ENCODE data around the gene CNOT1.
"Not testable (repeated sequence)": the region's sequence is repeated elsewhere in the genome, so short reads cannot be mapped to it uniquely, and the experiment has no call there.

Gene CNOT1

DNA sequence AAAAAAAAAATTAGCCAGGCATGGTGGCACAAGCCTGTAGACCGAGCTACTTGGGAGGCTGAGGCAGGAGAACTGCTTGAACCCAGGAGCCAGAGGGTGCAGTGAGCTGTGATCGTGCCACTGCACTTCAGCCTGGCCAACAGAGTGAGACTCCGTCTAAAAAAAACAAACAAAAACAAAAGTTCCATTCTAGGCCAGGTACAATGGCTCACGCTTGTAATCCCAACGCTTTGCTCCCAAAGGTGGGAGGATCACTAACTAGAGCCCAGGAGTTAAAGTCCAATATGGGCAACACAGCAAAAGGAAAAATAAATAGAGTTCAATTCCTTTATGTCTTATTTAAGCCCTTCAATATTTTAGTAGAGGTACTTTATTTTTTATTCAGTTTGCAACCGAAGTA is 47.5 kb downstream of the CNOT1 start:
- DNase-seq (ENCODE audit: low read depth): no peak

GRCh38 chr16:58579587-58579986 is 50.0 kb downstream of the CNOT1 start:
- no peak for DNase-seq (ENCODE audit: low read depth)

DNA sequence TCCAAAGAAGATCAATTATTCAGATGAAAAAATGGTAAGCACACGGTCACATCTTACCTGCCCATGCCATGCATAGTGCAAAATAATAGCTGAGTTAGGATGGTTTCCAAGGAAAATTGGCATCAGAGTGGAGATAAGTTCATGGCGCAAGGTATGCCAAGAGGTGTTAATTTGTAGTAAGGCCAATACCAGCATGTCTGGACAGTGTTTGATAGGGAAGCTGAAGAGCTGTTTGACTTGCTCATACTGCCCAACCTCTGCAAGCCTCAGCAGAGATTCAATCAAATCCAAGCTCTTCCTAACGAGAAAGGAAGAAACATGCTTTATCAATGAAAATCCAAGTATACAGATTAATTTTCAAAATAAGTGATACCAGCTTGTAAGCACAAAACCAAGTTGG is 51.0 kb downstream of the CNOT1 start:
- DNase-seq (ENCODE audit: low read depth): no peak

GRCh38 chr16:58577141-58577540 is 52.5 kb downstream of the CNOT1 start:
- DNase-seq (ENCODE audit: low read depth): no peak

DNA sequence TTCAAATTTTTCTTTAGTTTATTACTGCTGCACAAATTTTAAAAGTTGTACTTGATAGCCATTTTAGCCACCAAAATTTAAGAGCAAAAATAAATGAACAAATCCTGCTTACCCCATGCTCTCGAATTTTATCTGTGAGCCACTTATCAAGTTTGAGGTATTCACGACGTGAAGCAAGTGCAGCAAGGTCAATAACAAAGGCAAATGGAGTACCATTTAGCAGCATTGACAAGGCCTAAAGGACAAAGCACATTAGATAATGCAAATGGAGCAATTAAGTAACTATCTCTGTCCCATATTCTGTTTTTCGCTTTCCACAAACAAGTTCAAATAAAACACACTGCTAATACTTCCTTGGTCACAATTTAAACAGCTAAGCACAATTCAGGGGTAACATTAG is 54.7 kb downstream of the CNOT1 start:
- DNase-seq (ENCODE audit: low read depth): no peak

DNA sequence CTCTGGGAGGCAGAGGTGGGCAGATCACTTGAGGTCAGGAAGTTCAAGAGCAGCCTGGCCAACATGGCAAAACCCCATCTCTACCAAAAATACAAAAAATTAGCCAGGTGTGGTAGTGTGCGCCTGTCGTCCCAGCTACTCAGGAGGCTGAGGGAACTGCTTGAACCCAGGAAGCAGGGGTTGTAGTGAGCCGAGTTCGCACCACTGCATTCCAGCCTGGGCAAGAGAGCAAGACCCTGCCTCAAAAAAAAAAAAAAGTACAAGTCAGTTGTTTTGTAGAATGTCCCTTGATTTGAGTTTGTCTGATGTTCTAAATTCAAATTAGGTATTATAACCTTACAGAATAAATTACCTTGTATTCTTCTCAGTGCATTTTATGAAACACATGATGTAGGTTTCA is 63.9 kb downstream of the CNOT1 start:
- DNase-seq (ENCODE audit: low read depth): not testable (repeated sequence)

DNA sequence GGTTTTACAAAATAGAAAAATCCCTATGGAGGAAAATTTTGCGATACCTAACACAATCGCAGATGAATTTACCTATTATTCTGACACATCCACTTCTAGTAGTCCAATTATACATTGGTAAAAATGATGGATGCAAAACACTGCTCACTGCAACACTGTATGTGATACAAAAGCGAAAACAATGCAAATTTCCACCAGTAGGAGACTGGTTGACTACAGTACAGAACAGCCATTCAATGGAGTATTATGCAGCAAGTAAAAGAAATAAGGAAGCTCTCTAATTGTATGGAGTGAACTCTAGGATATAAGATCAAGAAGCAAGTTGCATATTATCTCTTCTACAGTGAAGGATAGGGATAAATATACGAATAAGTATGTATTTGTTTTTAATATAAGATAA is 65.9 kb downstream of the CNOT1 start:
- no peak for DNase-seq (ENCODE audit: low read depth)

DNA sequence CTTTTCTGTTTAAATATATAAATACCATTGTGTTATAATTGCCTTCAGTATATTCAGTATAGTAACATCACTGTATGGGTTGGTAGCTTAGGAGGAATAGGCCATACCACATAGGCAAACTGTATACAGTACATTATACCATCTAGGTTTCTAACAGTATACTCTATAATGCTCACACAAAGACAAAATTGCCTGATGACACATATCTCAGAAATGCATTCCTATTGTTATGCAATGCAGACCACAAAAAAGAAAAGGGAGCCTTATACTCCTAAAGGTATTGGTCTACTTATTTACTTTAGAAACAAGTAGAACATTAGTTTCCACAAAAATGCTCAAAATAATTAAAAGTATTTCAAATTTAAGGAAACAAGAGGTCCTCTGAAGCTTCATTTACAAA is 66.4 kb downstream of the CNOT1 start:
- no peak for DNase-seq (ENCODE audit: low read depth)

GRCh38 chr16:58556678-58557077 is 72.9 kb downstream of the CNOT1 start:
- DNase-seq (ENCODE audit: low read depth): no peak

- DNase-seq (ENCODE audit: low read depth): no peak
Measured at GRCh38 chr16:58551496-58551895, 78.1 kb downstream of the CNOT1 start.

- no peak for DNase-seq (ENCODE audit: low read depth)
Measured at GRCh38 chr16:58548378-58548777, 81.2 kb downstream of the CNOT1 start.

- DNase-seq (ENCODE audit: low read depth): no peak
Measured at GRCh38 chr16:58543685-58544084, 85.9 kb downstream of the CNOT1 start.

GRCh38 chr16:58542291-58542690 is 87.3 kb downstream of the CNOT1 start:
- no peak for DNase-seq (ENCODE audit: low read depth)

DNA sequence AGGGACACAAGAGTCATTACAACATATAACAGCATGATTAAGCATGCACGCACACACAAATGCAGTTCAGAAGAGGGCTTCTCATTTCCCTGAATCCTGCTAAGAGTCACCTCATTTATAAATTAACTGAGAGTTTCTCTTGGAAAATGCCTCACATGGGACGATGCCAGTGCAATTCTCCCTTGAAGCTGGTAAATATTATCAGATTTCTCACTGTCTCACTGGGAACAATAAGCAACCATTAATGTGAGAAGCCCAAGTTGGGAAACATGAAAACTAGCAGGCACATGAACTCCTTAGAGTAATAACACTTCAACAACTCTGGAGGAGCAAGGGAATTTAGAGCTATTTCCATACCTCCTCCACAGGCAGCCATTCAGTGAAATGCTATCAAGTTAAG is 87.9 kb downstream of the CNOT1 start:
- DNase-seq (ENCODE audit: low read depth): no peak

- no peak for DNase-seq (ENCODE audit: low read depth)
Measured at GRCh38 chr16:58537124-58537906, 92.3 kb downstream of the CNOT1 start.

- no peak for DNase-seq (ENCODE audit: low read depth)
Measured at GRCh38 chr16:58536278-58536677, 93.3 kb downstream of the CNOT1 start.

- DNase-seq (ENCODE audit: low read depth): no peak
Measured at GRCh38 chr16:58535100-58535499, 94.5 kb downstream of the CNOT1 start.

DNA sequence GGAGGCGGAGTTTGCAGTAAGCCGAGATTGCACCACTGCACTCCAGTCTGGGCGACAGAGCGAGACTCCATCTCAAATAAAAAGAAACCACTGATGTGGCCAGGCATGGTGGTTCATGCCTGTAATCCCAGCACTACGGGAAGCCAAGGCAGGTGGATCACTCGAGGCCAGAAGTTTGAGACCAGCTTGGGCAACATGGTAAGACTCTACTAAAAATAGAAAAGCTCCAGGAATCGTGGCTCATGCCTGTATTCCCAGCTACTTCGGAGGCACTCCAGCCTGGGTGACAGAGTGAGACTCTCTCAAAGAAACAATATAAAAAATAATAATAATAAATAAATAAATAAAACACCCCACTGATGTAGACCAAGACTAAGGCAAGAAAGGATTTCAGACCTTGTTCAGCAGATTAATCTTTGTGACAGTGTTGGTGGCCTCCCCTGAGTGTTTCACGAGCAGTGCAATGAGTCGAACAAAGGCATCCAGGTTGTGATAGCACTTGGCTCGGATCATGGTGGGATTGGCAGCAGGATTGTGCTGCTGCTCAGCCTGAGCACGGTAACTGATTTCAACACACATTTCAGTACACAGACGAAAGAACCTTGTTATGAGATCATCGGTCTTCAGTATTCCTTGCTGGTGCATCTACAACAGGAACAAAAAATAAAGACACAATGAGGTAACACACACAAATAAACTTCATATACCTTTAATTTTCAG is 95.7 kb downstream of the CNOT1 start:
- DNase-seq (ENCODE audit: low read depth): no peak

DNA sequence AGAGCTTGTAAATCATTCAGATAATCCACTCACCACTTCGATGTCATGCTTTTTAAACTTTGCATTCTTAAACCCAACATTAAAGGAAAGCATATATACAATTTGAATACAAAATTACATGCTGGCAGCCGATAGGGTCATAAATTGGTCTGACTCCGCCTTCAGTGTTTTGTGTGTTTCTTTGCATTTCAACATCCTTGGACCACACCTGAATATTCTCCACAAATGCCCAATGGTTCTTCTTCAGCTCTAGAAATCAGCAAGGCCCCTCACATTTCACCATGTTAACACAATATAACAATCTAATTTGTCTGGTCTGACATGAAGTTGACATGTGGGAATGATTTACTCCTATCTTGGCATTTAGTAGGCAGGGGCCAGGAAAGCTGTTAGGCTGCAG is 97.2 kb downstream of the CNOT1 start:
- DNase-seq (ENCODE audit: low read depth): no peak

DNA sequence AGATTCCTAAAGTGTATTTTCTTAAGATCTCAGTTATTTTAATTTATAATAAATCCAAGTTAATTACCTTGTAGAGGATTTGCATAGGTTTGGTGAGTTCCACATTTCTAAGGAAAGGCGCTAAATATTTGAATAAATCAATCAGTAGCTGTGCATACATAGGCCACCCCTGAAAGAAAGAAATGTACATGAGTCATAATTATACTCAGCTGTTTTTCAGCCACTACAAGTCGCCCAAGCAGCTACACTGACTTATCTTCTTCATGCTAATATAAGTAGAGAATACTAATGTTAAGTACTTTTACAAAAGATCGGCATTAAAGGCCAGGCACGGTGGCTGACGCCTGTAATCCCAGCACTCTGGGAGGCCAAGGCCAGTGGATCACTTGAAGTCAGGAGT is 99.4 kb downstream of the CNOT1 start:
- no peak for DNase-seq (ENCODE audit: low read depth)

GRCh38 chr16:58519707-58520106 is 109.9 kb downstream of the CNOT1 start:
- no peak for DNase-seq (ENCODE audit: low read depth)

DNA sequence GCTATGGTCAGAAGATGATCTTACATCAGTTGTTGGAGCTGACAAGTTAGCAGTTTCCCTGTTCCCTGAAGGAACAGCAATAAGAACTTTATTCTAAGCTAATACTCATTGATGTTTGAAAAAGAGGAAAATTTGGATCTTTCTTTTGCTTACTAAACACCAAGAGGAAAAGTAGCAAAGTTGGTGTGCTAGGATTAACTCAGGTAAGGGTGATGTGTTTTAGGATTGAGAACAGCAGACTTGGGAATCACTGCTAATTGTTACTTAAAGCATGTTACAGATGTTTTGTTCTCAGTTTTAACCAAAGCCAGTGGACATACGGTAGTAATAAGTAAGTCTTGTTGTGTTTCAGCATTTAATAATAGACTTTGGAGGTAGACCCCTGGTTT is 110.7 kb downstream of the CNOT1 start:
- DNase-seq (ENCODE audit: low read depth): no peak

DNA sequence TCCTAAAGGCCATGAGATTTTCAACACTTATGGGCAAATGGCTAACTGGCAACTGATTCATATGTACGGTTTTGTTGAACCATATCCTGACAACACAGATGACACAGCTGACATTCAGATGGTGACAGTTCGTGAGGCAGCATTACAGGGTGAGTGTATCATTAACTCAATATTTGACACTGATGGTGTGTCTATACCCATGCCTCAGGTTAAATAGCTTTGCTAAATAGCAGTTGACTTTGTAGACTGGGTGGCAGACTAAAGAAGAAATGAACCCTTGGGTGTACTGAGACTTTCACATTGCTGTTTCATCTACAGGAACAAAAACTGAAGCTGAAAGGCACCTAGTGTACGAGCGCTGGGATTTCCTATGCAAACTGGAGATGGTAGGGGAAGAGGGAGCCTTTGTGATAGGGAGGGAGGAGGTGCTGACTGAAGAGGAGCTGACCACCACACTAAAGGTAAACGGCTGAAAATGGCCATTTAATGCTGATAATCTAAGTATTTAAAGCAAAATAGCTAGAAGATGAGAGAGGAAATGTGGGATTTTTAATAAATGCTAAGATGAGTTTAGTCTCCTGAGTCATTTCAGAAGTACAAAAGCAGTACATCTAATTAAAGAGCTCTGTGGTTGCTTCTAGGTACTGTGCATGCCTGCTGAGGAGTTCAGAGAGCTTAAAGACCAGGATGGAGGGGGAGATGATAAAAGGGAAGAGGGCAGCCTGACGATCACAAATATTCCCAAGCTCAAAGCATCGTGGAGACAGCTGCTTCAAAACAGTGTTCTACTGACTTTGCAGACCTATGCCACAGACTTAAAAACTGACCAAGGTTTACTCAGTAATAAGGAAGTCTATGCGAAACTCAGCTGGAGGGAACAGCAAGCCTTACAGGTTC is 111.3 kb downstream of the CNOT1 start:
- no peak for DNase-seq (ENCODE audit: low read depth)
